ACHN (cell line): ENCODE data around the gene PCCB.
A peak's percentile ranks its signal among the peaks of the same experiment; 100 is the strongest.
"Not testable (repeated sequence)": the region's sequence is repeated elsewhere in the genome, so short reads cannot be mapped to it uniquely, and the experiment has no call there.

Source experiments
- DNase-seq: peaks from one replicate; pipeline ENCODE4 v3.0.0-alpha.2; 2015
- in situ Hi-C: cut with HindIII; loops from 2 replicates; pipeline ENCODE4 v1.10.0; 2017; ENCODE audit warnings: low sequenced_read_pairs, low pct_ligation_motif_present, low pct_unique_long_range_greater_than_20kb

The PCCB gene

GRCh38 chr3:136294176-136294575 is 44.0 kb downstream of the PCCB start:
- in situ Hi-C loops: no loop called here

DNA sequence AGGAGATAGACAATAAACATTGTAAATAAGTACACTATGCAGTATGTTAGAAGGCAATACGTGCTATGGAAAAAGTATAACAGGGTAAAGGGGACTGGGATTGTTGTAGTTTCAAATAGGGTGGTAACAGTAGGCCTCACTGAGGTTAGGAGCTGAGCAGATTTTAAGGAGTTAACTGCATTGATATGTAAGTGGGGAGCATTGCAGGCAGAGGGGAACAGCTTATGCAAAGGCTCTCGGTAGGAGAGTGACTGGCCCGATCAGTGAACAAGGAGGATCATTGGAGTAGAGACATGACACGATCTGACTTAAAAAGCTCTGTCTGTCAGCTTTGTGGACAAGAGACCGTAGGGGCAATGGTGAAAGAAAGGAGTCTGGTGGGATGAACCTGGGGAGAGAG is 46.8 kb downstream of the PCCB start:
- in situ Hi-C loops: no loop called here
- no peak for DNase-seq

More at GRCh38 chr3:136294176-136294575, 44.0 kb downstream of the PCCB start:
- DNase-seq: no peak

DNA sequence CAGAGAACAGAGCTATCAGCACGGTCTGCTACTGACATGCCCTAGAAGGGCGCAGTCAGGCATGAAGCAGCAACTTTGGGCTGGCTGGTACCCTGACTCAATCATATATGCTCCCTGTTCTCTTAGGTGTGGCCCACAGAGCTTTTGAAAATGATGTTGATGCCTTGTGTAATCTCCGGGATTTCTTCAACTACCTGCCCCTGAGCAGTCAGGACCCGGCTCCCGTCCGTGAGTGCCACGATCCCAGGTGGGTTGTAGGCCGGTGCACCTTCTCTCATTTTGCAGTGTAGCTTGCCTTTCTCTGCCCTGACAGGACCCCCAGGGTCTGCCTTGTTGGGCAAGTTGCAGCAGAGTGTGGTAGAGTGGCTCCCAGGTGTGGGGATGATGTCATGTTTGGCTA is 47.7 kb downstream of the PCCB start:
- in situ Hi-C loops: no loop called here
- no peak for DNase-seq

DNA sequence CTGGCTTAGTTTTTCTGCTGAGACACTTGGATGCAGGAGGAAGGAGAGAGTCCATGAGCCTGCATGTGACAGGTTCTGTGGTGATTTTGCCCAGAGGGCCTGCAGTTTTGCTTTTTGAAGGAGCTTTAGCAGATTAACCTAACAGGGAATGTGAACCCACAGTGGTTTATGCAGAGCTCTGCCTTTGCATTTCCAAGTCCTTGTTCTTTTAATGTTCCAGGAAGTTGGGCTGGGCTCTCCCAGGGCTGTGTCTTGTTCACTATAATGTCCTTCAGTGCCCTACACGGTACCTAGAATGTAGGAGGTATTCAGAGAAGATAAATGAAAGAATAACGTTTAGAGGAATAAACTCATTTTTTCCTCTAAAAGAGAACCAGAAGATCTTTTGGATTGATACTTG is 50.3 kb downstream of the PCCB start:
- in situ Hi-C loops: no loop called here
- DNase-seq: no peak

- no peak for DNase-seq
- in situ Hi-C loops: no loop called here
Measured at GRCh38 chr3:136305879-136306278, 55.7 kb downstream of the PCCB start.

GRCh38 chr3:136311261-136311660 is 61.1 kb downstream of the PCCB start:
- in situ Hi-C loops: no loop called here
- no peak for DNase-seq

DNA sequence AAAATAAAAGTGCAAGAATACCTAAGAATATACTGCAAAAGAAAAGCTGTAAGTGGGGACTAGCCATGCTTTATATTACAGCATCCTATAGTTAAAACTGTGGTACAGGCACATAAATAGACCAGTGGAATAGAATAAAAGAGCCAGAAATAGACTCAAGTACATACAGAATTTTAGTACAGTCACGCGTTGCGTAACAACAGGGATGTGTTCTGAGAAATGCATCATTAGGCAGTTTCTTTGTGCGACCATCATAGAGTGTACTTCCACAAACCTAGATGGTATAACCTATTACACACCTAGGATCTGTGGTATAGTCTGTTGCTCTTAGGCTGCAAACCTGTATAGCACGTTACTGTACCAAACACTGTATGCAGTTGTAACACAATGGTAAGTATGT is 61.8 kb downstream of the PCCB start:
- no peak for DNase-seq
- in situ Hi-C loops: no loop called here

- in situ Hi-C loops: no loop called here
- no peak for DNase-seq
Measured at GRCh38 chr3:136326316-136326715, 76.2 kb downstream of the PCCB start.

DNA sequence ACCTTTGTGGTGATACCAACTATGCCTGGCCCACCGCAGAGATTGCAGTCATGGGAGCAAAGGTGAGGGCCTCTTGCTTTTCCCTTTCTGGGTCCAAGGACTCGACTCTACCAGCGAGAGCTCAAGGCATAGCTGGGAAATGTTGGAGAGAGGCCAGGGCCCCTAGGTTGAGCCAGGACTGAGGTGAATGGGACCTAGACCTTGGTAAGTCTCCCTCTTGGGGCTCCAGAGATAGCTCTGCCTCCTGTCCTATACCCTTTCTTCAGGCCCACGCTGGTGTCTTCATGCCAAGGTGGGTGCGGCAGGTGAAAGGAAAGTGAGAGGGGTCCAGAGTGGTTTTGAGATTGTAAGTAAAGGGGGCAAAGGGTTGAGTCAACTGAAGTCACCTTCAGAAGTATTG is 77.5 kb downstream of the PCCB start:
- in situ Hi-C loops: no loop called here
- no peak for DNase-seq

DNA sequence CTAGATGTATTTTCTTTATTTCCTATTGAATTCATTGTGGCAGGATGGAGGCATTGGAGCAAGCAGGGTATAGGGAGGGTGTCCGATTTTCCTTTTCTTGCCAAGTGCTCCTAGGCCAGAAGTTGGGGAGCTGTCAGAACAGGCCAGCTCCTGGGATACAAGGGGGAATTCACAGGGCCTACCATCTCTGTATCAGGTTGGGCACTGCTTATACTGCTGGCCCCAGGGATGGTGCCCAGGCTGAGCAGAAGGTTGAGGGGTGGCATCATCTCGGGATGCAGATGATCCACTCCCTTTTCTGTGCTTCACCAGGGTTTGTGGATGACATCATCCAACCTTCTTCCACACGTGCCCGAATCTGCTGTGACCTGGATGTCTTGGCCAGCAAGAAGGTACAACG is 79.5 kb downstream of the PCCB start:
- no peak for DNase-seq
- in situ Hi-C loops: no loop called here

DNA sequence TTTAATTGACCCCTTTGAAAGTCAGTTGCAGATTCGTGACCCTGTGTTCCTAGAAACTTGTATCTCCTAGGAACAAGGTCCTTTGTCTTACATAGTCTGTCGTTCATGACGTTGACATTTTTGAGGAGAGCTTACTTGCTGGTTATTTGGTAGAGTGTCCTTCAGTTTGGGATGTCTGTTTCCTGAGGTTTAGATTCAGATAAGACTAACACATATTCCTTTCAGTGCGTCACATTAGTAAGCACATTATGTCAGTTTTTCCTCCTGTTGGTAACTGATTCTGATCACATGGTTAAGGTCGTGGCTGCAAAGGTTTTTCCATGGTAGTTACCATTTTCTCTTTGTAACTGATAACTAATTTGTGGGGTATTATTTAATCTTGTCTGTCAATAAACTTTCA is 80.8 kb downstream of the PCCB start:
- in situ Hi-C loops: no loop called here
- DNase-seq: no peak

DNA sequence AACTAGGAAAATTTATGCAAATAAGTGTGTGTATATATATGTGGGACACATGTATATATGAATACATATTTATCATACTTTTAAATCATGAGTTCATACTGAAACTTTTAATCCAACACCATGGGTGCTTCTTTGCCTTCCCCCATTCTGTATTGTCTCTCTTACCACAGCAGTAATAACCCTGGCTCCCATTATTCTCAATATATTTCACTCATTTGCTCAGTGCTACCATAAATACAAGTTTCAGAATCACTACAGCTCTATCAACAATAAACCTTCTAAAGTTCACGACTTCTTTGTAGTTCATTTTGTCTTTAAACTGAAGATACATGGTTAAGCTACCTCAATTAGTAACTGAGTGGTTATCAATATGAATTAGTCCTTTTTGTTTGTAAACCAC is 82.2 kb downstream of the PCCB start:
- DNase-seq: no peak
- in situ Hi-C loops: no loop called here

DNA sequence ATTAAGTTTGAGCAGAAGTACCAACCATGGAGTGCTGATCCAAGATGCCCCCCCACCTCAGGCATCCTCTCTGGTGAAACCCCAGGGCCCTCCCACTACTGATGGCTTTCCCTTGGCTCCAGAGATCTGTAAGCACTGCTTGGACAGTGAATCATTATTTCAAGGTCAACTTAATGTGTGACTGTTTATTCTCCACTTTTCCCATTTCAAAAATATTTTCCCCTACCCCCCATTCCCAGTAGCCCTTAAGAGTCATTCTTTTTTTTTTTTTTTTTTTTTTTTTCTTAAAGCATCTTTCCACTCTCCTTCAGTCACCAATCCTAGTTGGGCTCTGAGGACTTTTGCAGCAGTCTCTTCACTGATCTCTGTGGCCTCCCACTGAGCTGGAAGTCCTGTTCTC is 82.6 kb downstream of the PCCB start:
- in situ Hi-C loops: no loop called here

GRCh38 chr3:136334209-136334608 is 84.1 kb downstream of the PCCB start:
- DNase-seq: no peak
- in situ Hi-C loops: no loop called here

More for the DNA sequence above, 82.6 kb downstream of the PCCB start:
- peak; percentile 26 for DNase-seq

GRCh38 chr3:136334726-136335125 is 84.6 kb downstream of the PCCB start:
- DNase-seq, in situ Hi-C loops: not testable (repeated sequence)

GRCh38 chr3:136336329-136337100 is 86.4 kb downstream of the PCCB start:
- in situ Hi-C loops: no loop called here
- DNase-seq: no peak

DNA sequence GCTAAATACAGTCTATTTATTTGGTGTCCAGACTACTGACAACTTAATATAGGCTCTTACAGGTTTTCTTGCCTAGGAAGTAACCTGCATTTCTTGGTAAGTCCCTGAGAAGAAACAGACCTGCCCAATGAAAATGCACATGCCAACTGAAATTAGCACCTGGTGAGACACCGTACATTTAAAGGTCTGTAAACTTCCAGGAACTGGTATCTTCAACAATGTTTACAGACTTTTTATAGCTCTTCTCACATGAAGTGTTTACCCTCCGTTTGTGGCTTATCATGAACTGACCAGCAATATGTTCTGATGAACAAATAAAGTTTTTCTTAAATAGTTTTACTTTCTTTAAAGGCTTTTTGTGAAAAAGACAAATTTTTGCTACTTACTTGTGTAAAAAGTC is 93.3 kb downstream of the PCCB start:
- in situ Hi-C loops: no loop called here
- no peak for DNase-seq

DNA sequence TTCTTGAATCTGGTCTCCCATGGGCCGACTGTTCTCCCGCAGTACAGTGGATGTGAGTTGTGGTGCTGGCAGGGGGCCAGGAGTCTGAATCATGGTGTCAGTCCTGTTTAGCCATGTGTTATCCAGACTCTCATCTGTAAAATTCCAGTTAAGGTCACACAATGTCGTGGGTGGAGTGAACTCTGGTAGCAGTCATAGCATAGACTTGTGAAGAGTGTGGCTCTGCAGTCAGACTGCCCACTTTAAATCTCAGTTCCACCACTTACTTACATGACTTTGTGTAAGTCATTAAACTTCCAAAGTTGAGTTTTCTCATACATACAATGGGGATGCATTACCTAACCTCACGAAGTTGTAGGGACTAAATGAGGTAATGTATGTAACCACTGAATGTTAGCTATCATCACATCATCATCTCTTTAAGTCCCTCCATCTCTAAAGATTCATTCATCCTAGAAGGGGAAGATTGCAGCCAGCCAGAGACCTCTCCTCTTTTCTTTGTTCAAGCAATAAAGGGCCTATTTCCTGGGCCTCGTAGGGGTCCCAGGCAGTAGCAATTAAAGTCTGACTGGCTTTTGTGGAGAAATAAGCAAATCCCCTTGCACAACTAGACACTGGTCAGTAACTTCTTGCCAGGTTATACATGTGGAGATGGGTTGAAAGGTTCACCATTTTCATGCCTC is 93.9 kb downstream of the PCCB start:
- in situ Hi-C loops: no loop called here
- DNase-seq: peak; percentile 58

DNA sequence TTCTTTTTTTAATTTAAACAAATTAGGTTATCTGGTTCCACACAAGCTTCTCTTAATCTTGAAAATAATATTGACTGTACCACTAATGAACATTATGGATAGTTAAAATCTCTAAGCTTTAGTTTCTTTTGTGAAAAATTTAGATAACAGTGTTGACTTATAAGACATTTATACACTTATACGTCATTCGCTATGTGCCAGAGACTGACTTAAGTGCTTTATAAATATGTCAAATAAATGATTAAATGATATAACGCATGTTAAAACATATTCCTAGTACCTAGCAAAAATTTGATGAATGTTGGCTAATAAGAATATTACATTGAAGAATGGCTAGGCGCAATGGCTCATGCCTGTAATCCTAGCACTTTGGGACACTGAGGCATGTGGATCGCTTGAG is 96.3 kb downstream of the PCCB start:
- no peak for DNase-seq
- in situ Hi-C loops: no loop called here

DNA sequence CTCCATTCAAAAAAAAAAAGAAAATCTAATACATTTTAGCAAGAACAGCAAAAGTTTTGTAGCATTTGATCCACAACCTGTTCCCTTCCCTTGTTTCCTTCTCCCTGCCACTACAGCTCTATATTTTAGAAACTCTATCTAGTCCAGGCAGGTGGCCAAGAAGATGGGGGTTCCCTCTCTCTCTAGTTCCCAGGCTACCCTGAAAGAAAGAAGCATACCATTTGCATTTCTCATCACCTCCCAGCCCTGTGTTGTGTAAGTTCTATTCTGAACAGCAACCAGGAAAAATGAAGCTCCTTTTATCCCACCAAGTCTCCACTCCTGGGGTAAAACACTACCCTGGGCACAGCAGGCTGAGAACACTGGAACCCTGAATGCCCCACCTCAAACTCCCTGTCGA is 100.0 kb downstream of the PCCB start:
- in situ Hi-C loops: no loop called here
- peak; percentile 44 for DNase-seq
